ENCODE results near the gene MTOR.

The MTOR gene

GRCh38 chr1:11062965-11063401 lies 199.4 kb downstream of the MTOR start:
- no peak for DNase-seq (ENCODE audit: low read depth in 2 of 2)

- DNase-seq (ENCODE audit: low read depth in 2 of 2): no peak
These were observed 200.5 kb downstream of the MTOR start for GRCh38 chr1:11061652-11062365.

- DNase-seq (ENCODE audit: low read depth in 2 of 2): peak; percentile 77 to 89
These were observed 202.2 kb downstream of the MTOR start, which contains the start of gene SRM for GRCh38 chr1:11059968-11060830. TSS of gene SRM (minus strand) at chr1:11060018. CDS start at chr1:11059943, 75 bp downstream.

GRCh38 chr1:11059155-11059967 lies 203.0 kb downstream of the MTOR start:
- peak in 1 of 2 donors; percentile 40 for DNase-seq (ENCODE audit: low read depth in 2 of 2)

- no peak for DNase-seq (ENCODE audit: low read depth in 2 of 2)
These were observed 203.7 kb downstream of the MTOR start for GRCh38 chr1:11058595-11059154.

GRCh38 chr1:11058026-11058425 lies 204.3 kb downstream of the MTOR start:
- no peak for DNase-seq (ENCODE audit: low read depth in 2 of 2)

GRCh38 chr1:11057477-11057876 lies 204.9 kb downstream of the MTOR start:
- DNase-seq (ENCODE audit: low read depth in 2 of 2): no peak

Measured in stimulated activated CD8-positive, alpha-beta memory T cell treated with anti-CD3 and anti-CD28 coated beads, Interleukin-15, amount 100 ng/mL, for 4 hours (primary cell).